HG03045 (cell line): Measurements from ENCODE around the gene ECPAS.
"Not testable (repeated sequence)": the region's sequence is repeated elsewhere in the genome, so short reads cannot be mapped to it uniquely, and the experiment has no call there.

Experiments
- ATAC-seq: cut with Tn5 transposase; IDR thresholded peaks from one replicate; pipeline ENCODE4 v1.9.1; 2021; ENCODE audit warnings: mild to moderate bottlenecking, moderate library complexity; ENCODE audit not compliant: unreplicated experiment

ECPAS gene

DNA sequence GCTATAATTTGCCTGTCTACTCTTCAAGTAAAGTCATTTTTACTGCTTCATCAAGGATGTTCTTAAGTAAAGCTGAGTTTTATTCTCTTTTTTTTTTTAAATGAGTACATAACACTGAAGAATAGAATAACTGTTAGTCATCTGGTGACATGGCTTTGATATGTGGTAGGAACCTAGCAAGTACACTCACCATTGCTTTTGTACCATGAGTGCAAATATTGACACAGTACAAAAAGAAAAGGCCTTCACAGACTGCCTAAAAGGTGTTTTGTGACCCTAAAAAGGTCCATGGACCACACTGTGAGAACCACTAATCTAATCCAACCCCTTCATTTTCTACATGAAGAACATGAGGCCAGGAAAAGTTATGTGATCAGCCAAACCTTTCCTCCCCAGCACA is 55.0 kb downstream of the ECPAS start:
- no peak for ATAC-seq

DNA sequence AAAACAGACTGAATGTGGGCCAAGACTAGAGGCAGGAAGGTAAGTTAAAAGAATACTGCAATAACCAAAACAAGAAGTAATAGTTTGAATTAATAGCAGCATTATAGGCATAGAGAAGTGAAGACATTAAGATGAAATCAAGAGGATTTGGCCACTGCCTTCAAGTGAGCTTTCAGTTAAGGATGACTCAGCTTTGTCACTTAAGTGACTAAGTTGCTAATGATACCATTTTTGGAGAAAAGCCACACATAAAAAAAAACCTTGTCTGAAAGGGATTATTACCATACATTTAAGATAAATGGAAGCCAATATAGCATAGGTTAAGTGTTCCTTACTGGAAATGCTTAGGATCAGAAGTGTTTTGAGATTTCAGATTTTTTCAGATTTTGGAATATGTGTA is 57.0 kb downstream of the ECPAS start:
- no peak for ATAC-seq

DNA sequence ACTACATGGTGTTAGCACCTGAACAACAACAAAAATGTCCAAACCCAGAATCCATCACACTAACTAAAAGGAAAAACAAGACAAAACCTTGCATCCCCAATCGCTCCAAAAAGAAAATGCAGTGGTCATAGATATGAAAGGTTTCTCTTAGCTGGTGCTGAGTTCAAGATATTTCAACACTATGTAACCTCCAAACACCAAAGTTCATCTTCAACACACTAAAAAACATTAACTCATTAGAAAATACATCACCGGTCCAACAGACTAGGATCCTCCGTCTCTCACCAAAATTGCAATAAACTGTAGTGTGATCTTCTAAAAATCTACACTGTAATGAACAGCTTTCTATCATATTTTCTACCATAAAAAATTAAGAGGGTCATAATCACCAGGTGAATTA is 60.8 kb downstream of the ECPAS start:
- no peak for ATAC-seq

DNA sequence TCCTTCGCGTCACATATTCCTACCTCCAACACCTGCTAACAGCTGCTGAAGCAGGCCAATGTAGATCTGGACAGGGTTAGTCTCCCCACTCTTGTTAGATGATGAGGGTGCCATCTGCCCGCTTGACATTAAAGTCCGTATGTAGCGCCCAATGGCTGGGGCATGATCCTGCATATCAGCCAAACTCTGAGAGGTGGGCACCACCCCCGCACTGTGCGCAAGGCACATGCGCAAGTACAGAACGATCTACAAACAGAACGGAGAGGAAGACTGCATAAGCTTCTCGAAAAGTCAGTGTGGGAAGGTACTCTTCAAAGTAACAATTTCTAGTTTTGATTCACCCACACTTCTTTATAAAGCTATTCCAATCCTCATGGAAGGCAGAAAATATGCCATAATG is 69.8 kb downstream of the ECPAS start:
- ATAC-seq = no peak

DNA sequence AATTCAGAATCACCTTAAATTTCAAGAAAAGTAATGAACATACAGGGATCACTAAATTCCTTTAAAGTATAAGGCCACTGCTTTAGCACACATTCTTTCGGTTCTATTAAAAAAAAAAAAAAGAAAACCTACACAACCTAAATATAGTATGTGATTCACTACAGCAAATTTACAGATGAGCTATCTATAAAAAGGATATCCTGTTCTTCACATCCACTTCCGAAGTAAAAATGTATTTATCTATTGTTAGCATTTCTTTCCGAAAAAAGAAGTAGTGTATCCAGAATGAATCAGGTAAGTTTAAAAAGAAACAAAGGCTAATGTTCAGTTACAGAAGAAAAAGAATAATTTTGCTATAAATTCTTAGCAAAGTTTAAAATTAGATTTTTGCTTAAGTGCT is 70.2 kb downstream of the ECPAS start:
- no peak for ATAC-seq

DNA sequence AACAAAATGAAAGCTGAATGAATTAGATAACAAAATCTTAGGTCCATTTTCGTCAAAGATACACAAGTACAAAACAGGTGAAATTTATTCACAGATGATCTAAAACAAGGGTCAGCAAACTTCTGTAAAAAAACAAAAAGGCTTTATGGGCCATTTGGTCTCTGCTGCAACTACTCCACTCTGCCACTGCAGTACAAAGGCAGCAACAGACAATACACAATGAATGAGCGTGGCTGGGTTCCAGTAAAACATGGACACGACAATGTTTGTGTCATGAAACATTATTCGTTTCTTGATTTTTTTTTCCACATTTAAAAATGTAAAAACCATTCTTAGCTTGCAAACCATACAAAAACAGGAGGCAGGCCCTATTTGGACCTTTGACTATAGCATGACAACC is 71.9 kb downstream of the ECPAS start:
- ATAC-seq = no peak

DNA sequence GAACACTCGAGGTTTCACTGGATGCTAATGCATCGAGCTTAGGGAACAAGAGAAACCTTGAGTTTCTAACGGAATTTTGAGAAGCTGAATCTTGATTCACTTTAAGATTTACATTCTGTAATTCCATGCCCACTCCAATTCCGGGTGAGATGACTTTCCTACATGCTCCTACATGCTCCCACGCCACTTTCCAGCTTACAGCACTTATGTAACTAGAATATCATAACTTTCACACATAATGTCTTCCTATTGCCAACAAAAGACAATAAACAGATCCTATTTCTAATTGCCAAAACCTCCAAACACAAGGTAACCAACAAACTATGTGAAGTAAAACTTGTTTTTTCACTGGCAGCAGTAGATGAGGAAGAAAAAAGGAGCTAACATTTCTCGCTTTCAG is 72.9 kb downstream of the ECPAS start:
- no peak for ATAC-seq

DNA sequence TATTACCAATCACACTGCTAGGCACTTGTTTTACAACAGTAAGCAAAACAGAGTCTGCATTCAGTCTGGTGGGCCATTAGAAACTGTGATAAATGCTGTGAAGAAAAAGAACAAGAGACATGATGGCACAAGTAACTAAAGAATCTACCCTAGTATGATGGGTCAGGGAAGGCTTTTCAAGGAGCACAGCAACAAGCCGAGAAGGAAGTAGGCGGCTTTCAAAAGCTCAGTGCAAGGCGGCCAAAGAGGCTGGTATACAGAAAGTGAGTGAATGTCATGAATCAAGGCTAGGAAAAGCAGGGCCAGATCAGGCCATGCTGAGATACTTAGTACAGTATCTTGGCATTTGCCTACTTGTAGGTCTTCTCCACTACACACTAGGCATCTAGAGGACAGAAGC is 76.4 kb downstream of the ECPAS start:
- ATAC-seq = no peak

DNA sequence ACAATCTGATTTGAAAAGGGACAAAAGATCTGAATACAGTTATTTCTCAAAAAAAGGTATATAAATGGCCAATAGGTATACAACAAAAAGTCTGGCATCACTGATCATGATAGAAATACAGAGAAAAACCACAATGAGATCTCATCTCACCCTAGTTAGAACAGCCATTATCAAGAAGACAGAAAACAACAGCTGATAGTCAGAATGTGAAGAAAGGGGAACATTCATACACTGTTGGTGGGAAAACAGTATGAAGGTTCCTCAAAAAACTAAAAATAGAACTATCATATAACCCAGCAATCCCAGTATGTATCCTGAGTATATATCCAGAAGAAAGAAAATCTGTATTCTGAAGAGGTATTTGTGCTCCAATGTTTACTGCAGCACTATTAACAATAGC is 78.5 kb downstream of the ECPAS start:
- ATAC-seq = no peak

DNA sequence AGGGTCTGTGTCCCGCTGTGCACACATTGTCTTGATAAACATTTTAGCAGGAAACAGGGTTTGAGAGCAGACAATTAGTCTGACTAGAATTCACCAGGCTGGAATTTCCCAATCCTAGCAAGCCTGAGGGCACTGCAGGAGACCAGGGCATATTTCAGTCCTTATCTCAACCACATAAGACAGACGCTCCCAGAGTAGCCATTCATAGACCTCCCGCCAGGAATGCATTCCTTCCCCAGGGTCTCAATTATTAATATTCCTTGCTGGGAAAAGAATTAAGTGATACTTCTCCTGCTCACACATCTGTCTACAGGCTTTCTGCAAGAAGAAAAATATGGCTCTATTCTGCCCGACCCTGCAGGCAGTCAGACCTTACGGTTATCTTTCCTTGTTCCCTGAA is 82.7 kb downstream of the ECPAS start:
- not testable (repeated sequence) for ATAC-seq

DNA sequence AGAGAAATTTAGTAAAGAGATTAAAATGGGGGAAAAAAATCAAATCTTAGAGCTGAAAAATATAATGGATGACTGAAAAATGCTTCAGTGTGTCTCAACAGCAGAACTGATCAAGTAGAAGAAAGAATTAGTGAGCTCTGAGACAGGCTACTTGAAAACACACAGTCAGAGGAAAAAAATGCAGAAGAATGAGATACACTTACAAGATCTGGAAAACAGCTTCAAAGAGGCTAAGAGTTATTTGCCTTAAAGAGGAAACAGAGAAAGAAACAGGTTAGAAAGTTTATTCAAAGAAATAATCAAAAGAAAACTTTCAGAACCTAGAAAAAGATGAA is 83.7 kb downstream of the ECPAS start:
- ATAC-seq = no peak

DNA sequence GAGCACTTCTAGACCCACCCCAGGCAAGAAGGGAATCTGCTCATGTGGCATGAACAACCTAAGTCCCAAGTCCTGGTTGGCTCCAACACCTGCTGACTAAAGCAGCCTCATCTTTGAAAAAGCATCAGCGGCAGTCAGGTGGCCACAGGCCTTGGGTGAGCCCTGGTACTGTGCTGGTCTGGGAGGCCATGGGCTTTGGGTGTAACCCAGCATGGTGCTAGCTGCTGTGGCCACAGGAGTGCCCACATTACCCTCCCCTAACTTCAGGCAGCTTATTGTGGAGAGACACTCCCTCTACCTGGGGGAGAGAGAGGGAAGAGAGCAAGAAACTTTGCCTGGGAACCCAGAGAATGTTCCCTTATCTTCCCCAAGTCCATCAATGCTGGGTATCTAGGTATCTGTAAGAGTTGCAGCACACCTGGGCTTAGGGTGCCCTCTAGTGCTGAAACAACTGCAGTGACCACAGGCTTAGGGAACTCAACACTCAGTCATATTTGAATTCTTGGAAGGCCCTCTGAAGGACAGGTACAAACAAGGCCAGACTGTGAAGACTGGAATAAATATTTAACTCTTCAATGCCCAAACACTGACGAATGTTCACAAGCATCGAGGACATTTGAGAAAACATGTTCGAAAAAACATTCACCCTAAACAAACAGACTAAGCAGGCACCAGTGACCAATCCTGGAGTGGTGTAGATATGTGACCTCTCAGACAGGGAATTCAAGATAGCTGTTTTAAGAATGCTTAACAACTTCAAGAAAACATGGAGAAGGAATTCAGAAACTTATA is 84.2 kb downstream of the ECPAS start:
- no peak for ATAC-seq

DNA sequence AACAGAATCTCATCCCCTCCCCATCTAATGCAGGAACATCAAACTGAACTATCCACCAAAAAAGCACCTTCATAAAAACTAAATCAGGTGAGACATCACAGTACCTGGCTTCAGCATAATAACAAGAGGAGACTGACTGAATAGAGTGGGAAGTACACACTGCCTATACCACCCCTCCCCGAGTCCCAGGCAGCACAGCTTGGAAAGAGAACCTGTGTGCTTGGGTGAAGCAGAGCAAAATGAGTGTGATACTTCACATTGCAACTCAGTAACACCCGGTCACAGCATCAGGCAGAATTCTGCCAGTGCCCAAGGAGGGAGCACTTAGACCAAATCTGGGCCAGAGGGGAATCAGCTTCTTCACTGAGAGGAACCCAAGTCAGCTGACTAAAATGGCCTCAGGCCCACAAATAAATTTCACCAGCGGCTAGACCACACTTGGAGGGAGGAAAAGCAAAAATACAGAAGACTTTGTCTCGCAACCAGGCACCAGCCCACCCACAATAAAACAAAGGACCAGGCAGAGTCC is 84.9 kb downstream of the ECPAS start:
- ATAC-seq = no peak

DNA sequence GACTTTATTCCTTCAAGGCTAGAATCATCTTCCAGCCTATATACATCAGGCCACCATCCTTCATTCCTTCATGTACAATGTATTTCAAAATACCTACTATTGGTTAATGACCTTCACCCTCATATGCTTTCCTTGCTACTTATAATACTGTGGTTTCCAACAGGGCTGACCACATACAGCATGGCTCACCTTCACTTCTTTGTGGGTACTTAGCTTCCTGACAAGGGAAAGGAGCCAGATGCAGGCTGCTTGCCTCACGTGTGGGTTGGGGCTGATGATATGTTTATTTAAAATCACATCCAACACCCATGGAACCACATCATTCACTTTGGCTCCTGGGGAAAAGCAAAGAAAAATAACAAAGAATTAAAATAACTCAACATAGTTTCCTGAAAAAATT is 90.2 kb downstream of the ECPAS start:
- ATAC-seq = no peak

DNA sequence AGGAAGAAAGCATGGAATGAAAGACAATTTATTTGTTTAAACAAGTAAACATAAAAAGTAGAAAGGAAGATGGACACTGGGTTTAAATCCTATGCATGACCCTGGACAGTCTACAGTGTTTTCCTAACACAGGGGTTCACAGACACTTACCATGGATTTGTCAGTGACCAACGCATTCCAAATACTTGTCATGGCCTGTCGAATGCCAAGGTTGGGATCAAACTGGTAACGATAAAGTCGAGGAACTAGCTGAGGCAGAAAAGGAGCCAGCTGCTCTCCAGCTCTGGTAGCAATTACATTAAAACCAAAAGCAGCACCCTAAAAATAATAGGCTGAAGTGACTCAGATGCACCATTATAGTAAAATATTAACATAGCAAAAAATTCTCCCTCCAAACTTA is 94.8 kb downstream of the ECPAS start:
- no peak for ATAC-seq

DNA sequence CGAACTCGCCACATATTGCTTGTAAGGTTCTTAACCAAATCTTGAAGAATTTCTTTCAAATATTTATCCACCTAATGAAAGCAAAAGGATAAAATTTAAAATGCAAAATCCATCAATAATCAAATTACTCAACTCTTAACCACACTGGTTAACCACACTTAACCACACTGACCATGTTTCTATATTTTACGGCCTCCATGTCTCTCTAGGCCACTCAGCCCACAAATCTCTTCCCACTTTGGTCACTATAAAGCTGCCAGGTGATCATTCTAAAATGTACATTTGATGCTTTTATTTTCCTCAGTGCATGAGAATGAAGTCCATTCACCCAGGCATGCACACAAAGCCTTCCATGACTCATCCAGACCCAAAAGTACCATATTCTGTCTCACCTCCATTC is 97.8 kb downstream of the ECPAS start:
- ATAC-seq = no peak

DNA sequence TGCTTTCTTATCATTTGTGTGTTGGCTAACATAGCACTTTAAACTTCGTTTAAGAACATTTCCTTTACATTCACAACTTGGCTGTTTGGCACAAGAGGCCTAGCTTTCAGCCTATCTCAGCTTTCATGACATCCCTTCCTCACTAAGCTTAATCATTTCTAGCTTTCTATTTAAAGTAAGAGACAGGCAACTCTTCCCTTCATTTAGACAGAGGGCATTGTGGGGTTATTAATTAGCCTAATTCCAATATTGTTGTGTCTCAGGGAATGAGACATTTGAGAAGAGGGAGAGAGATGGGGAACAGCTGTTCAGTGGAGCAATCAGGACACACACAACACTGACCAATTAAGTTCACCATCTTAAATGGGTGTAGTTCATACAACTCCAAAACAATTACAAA is 103.2 kb downstream of the ECPAS start:
- no peak for ATAC-seq

DNA sequence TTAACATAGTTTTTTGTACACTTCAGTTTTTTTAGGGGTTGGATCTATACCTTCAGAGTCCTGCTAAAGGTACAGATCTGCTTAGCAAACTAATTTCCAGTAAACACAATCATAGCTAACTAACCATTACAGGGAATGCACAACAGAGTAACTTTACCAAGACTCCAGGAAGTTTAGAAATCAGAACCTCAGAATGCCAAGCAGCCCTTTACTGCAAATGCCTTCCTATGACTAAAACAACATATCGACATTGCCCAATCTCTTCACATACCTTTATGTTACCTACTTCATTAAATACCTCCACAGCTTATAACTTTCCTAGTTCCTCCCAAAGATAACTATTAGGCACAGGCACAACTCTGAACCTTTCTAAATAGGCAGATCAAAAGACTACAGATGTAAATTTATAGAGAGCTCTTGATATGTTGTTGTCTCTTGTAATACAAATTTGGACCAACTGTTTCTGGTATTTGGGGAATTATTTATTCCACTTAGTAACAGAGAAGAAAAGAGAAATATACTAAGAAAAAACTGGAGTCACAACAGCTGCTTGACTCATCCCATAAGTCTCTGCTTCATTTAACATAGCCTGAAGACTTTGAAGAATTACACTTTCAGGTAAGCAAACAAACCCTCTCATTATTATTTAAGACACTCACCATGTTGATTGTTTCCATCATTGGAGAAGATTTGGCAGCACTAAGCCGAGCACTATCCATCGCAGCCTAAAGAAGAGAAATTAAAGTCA is 108.2 kb downstream of the ECPAS start:
- ATAC-seq = no peak

DNA sequence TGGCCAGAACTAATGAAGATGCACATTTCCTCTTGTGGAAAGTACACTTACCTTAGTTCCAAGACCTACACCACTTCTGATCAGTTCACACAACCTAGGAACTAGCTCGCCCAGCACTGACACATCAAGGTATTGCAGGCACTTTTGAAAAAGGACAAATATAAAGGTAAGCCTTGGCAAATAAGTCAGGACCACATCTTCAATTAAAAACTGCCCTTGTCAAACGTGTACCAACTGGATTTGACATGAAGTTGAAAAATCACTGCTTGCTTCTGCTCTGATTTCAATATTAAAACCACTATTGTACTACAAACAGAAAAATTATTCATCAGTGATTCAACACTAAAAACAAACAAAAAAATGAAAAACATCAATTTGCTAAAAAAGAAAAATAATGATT is 109.1 kb downstream of the ECPAS start:
- no peak for ATAC-seq

DNA sequence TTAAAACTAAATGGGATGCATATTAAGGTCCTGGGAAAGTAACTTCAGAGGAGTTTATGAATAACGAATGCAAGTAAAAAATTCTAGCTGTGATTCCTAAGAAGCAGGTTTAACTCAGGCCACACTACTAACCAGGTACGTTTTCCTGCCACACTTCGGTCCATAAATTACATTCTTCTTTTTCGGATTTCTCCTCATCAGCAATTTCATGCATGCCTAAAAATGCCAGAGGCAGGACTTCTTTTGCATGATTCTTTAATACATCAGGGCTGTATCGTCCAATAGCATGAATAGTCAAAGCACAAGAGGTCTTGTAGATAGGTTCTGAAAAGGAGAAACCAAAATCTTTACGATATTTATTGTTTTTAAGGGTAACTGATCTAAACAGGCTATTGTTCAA is 111.9 kb downstream of the ECPAS start:
- ATAC-seq = no peak

DNA sequence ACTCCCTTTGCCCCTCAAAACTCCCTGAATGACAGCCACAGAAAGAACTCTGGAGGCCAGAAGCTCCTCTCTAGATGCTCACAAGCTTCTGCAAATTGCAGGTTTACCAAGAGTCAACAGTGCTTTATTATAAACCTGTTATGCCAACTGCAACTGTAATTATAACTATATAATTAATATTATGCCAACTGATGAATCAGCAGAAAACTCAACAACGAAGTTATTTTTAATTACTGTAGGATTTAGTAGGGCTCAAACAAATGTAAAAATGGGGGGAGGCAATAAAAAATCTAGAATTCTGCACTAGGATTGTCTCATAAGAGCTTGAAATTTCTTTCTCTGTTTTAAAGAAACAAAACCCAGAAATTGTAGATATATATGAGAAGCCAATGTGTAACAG is 117.2 kb downstream of the ECPAS start:
- no peak for ATAC-seq

DNA sequence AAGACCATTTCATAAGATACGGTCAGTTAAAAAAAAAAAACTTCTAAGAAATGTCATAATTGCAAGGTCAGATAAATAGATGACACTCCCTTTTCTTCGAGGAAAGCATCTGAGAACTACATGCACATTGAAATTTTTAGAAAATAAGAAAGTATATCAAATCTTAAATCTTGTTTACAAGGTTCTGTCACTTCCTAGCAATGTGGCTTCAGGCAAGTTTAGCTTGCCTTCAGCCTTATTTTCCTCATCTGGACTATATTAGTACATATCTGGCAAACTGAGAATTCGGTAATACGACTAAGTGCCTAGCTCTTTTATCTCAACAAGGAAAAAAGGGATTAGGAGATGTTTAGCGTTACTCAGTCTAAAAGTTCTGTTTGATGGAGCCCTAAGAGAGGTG is 121.7 kb downstream of the ECPAS start:
- no peak for ATAC-seq

DNA sequence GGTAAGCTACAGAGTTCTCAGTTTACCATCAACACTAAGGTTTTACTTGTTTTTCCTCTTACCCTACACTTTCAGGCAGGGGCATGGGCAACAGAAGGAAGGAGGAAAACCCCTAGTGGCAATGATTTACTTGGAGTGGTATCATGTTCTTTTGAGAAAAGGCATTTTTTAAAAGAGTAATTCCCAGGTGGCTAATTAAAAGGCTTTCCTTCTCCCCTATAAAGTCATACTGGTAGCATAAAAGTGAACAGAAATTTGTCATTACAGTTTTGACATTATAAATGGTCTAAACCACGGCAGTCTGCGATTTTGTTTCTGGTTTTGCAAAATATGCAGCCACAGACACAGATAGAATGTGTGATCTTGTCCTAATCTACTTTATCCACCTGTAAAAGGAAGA is 123.3 kb downstream of the ECPAS start:
- no peak for ATAC-seq
